Muscle of leg (tissue), 11 donors: ENCODE measurements around the gene AUTS2. TPM values are rescaled to one million over a fixed set of nuclear protein-coding genes. Genes with fewer than 3 reads are reported as not detected.
A peak's percentile ranks its signal among the peaks of the same experiment; 100 is the strongest.

Source experiments
- DNase-seq: peaks from one replicate; pipeline ENCODE4 v3.0.0; 2013
- H3K27ac ChIP-seq: one replicate; pipeline ENCODE4 v1.5.1; 2013; ENCODE audit warnings: mild to moderate bottlenecking, low read length, control low read depth
- H3K27me3 ChIP-seq: one replicate; pipeline ENCODE4 v1.6.1; 2013; ENCODE audit warnings: low read length; ENCODE audit not compliant: control insufficient read depth, insufficient read depth
- H3K36me3 ChIP-seq: one replicate; pipeline ENCODE4 v1.6.1; 2013; ENCODE audit warnings: low read length; ENCODE audit not compliant: control insufficient read depth, insufficient read depth
- H3K4me1 ChIP-seq: one replicate; pipeline ENCODE4 v1.6.1; 2013; ENCODE audit warnings: low read length; ENCODE audit not compliant: control insufficient read depth, insufficient read depth
- H3K4me3 ChIP-seq: one replicate; pipeline ENCODE4 v1.5.1; 2013; ENCODE audit warnings: low read length, control low read depth
- H3K9me3 ChIP-seq: replicated peaks from 2 replicates; pipeline ENCODE4 v1.6.1; 2013; ENCODE audit warnings: low read depth, low read length; ENCODE audit not compliant: control insufficient read depth
- WGBS: methylation state at CpG from one replicate; pipeline ENCODE4 v1.1.5; 2013; ENCODE audit warnings: missing lambda C conversion rate; ENCODE audit not compliant: insufficient coverage; 5-methylcytosine and 5-hydroxymethylcytosine counted together
- polyA plus RNA-seq, 8 donors: library from polyadenylated mRNA; unstranded; fragments of 120-200 nt; gene quantifications; one replicate each; pipeline versions ENCODE4 v1.2.1 to v1.2.3, GENCODE V29; 2013; ENCODE audit warnings: inconsistent platforms in 1 of 8, low replicate concordance in 1 of 8; ENCODE audit not compliant: insufficient read length in 8 of 8, insufficient read depth in 1 of 8
- total RNA-seq: library from RNA; stranded (reverse); fragments of 120-200 nt; gene quantifications from one replicate; pipeline ENCODE4 v1.2.4, GENCODE V29; 2013

Gene AUTS2
- total and polyA plus RNA-seq, 9 donors = 28.6 to 92.3 (median 58.8) TPM

- Histone ChIP-seq H3K9me3 (no peaks in the 10 kb centered on the region), H3K4me3 (no peak overlapping the region), H3K4me1 (peaks cover 59% of the 10 kb centered on the region), H3K27me3 (no peaks in the 10 kb centered on the region), H3K36me3 (peaks cover 3% of the 10 kb centered on the region), H3K27ac (no peak overlapping the region)
- WGBS = 39% methylated on average over 4 of the region's 9 CpGs
- peak; percentile 59 for DNase-seq
Observed at GRCh38 chr7:70573071-70573661, 974.9 kb downstream of the AUTS2 start.

DNA sequence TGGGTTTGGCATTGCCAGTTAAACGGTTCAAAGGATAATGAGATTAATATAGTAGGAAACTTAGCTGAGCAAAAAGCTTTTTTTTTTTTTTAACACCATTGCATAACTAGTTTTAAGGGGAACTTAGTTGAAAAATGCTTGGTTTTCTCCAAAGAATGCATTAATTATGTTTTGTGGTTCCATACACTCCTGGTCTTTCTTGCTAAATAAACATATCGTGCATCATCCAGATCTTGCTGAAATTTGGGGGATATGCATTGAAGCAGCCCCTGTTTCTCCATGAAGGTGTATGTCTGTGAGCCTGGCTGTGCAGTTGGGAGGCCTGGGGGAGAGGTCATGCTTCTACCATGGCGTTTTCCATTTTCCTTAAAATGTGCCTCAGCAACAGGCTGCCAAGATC is 975.4 kb downstream of the AUTS2 start:
- Histone ChIP-seq H3K4me1 (peaks cover 55% of the 10 kb centered on the region), H3K36me3 (peaks cover 3% of the 10 kb centered on the region), H3K4me3 (no peak overlapping the region), H3K27me3 (no peaks in the 10 kb centered on the region), H3K27ac (no peak overlapping the region), H3K9me3 (no peaks in the 10 kb centered on the region)
- no peak for DNase-seq
- WGBS = no CpG with 5 or more reads among the region's 3 CpGs

- WGBS = 49% methylated on average over 3 of the region's 5 CpGs
Observed at GRCh38 chr7:70574314-70574834, 976.1 kb downstream of the AUTS2 start.

GRCh38 chr7:70574970-70575799 is 976.9 kb downstream of the AUTS2 start:
- WGBS = 45% methylated on average over 8 of the region's 11 CpGs

More at GRCh38 chr7:70574314-70574834, 976.1 kb downstream of the AUTS2 start:
- H3K36me3 ChIP-seq = peaks cover 3% of the 10 kb centered on the region
- peaks cover 51% of the 10 kb centered on the region for H3K4me1 ChIP-seq
- no peak overlapping the region for H3K27ac ChIP-seq
- no peak overlapping the region for H3K4me3 ChIP-seq
- H3K27me3 ChIP-seq = no peaks in the 10 kb centered on the region
- DNase-seq = no peak
- H3K9me3 ChIP-seq = no peaks in the 10 kb centered on the region

DNA sequence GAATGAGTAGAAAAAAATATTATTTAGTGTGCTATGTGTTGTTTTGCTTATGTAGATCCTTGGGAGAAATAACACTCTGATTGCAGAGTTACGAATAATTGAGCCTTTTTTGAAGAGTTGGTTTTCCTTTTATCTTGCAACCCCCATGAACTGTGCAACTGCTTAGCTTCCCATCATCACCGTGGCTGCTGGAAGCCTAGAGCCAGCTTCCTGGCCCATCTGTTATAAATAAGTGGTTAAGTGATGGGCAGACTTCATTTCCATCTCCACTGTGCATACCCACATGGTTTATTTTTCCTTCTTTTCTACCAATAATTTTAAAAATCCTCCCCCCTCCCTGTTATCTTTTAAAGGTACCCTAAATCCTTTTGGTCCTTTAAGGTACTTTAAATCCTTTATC is 978.8 kb downstream of the AUTS2 start:
- WGBS = no CpG with 5 or more reads among the region's 2 CpGs
- peaks cover 3% of the 10 kb centered on the region for H3K36me3 ChIP-seq
- H3K9me3 ChIP-seq = no peaks in the 10 kb centered on the region
- peaks cover 2% of the 10 kb centered on the region for H3K27me3 ChIP-seq
- no peak for DNase-seq
- H3K4me3 ChIP-seq = no peak overlapping the region
- H3K27ac ChIP-seq = no peak overlapping the region
- H3K4me1 ChIP-seq = peaks cover 33% of the 10 kb centered on the region

More at GRCh38 chr7:70574970-70575799, 976.9 kb downstream of the AUTS2 start:
- Histone ChIP-seq H3K9me3 (no peaks in the 10 kb centered on the region), H3K27me3 (peaks cover 2% of the 10 kb centered on the region), H3K4me3 (no peak overlapping the region), H3K27ac (no peak overlapping the region), H3K4me1 (peaks cover 47% of the 10 kb centered on the region), H3K36me3 (peaks cover 3% of the 10 kb centered on the region)
- DNase-seq = peak; percentile 77

DNA sequence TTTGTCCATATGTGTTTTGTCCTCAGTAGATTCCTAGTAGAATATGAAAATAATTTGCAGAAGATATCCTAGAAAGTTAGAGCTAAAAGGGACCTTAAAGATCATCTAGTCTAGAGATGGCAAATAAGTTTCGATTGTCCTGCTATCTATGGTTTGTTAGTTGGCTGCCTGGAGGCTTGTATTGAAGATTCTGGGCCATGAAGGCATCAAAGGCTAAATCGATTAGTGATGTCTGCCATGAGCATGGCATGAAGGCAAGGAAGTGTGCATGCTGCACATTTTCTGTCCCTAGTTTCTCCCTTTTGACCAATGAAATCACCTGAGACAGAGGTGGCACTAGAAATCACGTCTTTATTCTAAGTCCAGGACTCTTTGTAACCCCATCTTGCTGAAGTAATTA is 979.9 kb downstream of the AUTS2 start:
- H3K27ac ChIP-seq = no peak overlapping the region
- peaks cover 2% of the 10 kb centered on the region for H3K27me3 ChIP-seq
- H3K9me3 ChIP-seq = no peaks in the 10 kb centered on the region
- peaks cover 3% of the 10 kb centered on the region for H3K36me3 ChIP-seq
- no peak overlapping the region for H3K4me3 ChIP-seq
- WGBS = 100% methylated on average over 3 of the region's 3 CpGs
- DNase-seq = no peak
- peaks cover 27% of the 10 kb centered on the region for H3K4me1 ChIP-seq

GRCh38 chr7:70579397-70580097 is 981.3 kb downstream of the AUTS2 start:
- no peak overlapping the region for H3K27ac ChIP-seq
- no peaks in the 10 kb centered on the region for H3K9me3 ChIP-seq
- WGBS = 72% methylated on average over 4 of the region's 6 CpGs
- H3K27me3 ChIP-seq = peaks cover 2% of the 10 kb centered on the region
- no peak for DNase-seq
- H3K36me3 ChIP-seq = no peaks in the 10 kb centered on the region
- H3K4me1 ChIP-seq = peaks cover 27% of the 10 kb centered on the region
- no peak overlapping the region for H3K4me3 ChIP-seq

GRCh38 chr7:70580161-70580560 is 981.9 kb downstream of the AUTS2 start:
- no peak for DNase-seq
- no peak overlapping the region for H3K27ac ChIP-seq
- 100% methylated on average over 1 of the region's 6 CpGs for WGBS
- peaks cover 24% of the 10 kb centered on the region for H3K4me1 ChIP-seq
- H3K4me3 ChIP-seq = no peak overlapping the region
- peaks cover 2% of the 10 kb centered on the region for H3K27me3 ChIP-seq
- no peaks in the 10 kb centered on the region for H3K36me3 ChIP-seq
- H3K9me3 ChIP-seq = no peaks in the 10 kb centered on the region

DNA sequence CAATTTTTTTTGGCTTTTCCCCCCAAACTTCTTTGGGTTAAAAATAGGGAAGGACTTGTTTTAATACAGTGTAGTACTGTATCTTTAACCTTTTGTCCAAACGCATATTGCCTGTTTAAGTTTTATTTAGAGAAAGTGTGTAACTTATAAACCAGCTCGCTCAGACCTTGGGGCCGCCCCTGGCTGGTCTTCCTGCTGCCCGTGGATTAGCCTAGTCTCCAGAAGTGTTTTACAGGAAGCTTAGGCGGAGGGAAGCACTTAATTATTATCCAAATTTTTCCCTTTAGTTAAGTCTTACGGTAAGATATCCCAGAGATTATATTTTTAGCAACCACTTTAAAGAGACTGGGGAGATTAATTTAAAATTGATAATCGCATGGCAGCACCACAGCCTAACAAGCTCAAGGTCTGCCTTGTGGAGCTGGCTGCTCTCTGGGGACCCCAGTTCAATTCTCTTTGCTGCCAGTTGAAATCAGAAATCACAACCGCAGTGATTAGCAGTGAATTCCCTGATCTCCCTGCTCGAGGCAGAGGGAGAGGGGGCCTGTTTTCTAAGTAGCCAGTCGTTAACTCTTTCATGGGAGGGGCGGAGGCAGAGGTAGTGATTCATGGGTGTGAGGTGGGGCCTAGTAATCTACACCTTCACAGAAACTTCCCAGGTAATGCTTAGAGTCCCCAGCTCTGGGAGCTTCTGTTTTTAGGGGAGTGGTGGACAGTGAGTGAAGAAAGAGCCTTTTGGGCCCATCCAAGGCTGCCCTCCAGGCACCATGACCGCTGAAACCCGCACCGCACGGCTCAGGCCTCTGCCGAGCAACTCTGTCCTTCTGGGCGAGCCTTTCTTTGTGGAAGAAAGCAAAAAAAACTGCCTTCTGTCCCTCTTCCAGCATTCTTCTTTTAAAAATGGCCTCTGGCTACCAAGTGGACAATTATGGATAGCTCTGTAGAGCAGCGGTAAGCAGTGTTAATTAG is 984.9 kb downstream of the AUTS2 start:
- no peaks in the 10 kb centered on the region for H3K36me3 ChIP-seq
- H3K9me3 ChIP-seq = no peaks in the 10 kb centered on the region
- no peak overlapping the region for H3K27ac ChIP-seq
- peaks cover 13% of the 10 kb centered on the region for H3K4me1 ChIP-seq
- no peak for DNase-seq
- 60% methylated on average over 3 of the region's 18 CpGs for WGBS
- no peak overlapping the region for H3K4me3 ChIP-seq
- H3K27me3 ChIP-seq = peaks cover 5% of the 10 kb centered on the region
